GM10266 (cell line): Measurements from ENCODE around the gene MYO18B.

Experiments used
- DNase-seq: peaks from one replicate; pipeline ENCODE4 v3.0.0; 2012; ENCODE audit errors: extremely low spot score
- TF ChIP-seq, protein P1 (sequence below): IDR thresholded peaks from 2 replicates; pipeline ENCODE4 v1.5.1; 2012; ENCODE audit warnings: mild to moderate bottlenecking, low read depth; ENCODE audit not compliant: control insufficient read depth, insufficient read depth; ENCODE audit errors: missing control alignments

Gene MYO18B

DNA sequence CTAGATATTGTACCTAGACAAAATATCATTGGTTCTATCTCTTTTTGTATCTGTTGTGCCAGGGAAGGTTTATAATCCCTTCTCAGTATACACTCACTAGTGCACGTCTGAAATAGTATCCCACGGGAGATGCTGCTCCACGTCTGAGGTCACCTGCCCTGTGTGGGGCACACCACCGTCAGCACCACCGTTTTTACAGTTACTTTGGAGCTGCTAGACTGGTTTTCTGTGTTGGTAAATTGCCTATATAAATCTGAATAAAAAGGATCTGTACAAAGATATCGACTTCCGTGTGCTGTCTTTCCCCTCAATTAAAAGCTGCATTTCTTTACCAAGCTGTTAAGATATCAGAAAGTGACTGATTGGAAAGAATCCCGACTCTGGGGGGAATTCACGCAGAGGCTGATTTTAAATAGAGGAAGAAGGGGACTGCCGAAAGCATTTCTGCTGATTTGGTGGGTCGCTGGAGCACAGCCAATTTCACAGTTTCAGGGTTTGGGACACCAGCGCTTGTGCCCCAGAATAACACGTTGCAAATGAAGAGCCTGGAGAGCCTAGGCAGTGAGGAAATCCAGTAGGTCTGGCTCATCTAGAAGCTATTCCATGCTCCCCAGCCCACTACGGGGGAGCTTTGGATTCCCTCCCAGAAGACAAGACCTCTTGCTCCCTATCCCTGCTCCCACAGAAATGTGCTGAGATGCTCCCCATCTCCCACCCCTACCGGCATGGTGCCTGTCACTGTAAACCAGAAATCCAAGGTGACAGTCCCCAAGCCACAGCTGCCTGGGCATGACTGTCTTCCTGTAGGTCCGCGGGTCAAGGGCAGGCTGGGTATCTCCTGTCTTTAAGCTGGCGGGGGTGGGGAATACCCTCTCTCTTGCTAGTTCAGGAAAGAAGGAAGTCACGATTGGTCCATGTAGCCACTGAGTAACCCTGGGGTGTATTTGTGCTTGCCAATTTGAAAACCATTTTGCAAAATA lies 12.7 kb upstream of the MYO18B start:
- TF ChIP-seq, protein P1, sequence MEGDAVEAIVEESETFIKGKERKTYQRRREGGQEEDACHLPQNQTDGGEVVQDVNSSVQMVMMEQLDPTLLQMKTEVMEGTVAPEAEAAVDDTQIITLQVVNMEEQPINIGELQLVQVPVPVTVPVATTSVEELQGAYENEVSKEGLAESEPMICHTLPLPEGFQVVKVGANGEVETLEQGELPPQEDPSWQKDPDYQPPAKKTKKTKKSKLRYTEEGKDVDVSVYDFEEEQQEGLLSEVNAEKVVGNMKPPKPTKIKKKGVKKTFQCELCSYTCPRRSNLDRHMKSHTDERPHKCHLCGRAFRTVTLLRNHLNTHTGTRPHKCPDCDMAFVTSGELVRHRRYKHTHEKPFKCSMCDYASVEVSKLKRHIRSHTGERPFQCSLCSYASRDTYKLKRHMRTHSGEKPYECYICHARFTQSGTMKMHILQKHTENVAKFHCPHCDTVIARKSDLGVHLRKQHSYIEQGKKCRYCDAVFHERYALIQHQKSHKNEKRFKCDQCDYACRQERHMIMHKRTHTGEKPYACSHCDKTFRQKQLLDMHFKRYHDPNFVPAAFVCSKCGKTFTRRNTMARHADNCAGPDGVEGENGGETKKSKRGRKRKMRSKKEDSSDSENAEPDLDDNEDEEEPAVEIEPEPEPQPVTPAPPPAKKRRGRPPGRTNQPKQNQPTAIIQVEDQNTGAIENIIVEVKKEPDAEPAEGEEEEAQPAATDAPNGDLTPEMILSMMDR = no peak
- no peak for DNase-seq

DNA sequence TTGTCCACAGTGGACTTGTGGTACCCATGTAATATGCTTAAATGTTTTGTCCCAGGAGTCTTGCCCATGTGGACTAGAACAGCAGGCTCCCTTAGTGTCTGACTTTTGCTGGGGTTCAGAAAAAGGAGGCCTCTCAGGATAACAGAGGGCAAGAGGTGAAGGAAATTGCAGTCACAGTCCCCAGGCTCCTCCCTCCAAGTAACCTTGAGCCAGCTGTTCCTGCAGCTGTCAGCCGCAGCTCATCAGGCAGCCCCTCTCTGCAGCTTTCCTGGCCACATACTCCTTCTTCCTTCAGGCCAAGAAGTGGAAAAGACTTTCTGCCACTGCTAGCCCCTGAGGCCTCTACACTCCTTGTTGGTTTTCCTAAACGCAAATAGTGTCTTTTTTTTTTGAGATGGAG lies 6.3 kb upstream of the MYO18B start:
- no peak for DNase-seq
- TF ChIP-seq, protein P1 = no peak

DNA sequence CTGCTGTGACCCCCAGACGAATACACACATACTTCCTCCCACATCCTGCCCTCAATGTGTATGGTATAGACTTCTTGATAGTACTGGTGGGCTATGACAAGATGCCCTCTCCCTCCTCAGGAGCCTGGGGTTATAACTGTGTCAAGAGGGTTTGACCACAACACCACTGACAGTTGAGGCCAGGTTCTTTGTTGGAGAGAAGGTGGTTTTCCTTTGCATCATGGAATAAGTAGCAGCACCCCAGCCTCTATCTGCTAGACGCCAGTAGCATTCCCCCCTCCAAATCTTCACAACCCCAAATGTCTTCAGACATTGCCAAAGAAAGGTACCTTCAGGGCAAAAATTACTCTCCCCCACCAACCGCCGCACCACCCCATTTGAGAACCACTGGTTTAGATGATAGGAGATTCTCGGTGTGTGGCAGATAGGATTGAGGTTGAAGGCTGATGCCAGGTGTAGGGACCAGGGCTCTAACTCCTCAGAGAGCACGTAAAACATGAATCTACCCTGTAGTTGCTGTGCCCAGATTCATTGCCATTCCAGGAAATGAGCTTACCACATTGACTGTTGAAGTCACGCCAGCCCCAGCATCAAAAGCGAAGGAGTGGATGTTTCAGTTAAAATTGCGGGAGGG lies 5.5 kb upstream of the MYO18B start:
- DNase-seq = no peak

DNA sequence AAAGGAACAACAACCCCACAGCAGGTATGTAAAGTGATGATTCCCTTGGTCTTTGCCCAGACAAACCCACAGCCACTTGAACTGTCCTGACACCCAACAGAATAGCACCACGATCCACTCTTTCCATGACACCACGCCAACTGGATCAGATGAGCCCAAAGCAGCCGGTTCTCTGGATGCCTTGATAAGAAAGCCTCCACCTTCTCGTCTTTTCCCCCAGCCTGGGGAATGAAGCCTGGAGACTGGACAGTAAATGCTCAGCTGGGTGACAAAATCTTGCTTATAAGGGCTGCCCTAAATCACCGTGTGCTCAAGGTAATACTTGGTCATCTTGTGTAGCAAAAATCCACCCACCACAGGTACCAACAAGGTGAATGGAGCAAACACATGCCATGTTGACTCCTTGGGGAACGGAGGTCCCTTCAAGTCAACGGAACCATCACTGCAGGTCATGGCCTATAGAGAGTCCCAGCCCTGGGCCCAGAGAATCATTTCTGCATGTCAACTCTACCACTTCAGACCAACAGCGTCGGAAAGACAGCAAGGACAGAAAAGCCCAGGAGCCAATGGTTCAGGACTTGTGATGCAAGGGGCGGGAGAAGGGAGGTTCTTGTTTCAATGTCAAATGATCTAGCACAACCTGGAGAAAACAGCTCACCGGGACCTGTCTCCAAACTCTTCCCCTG lies 2.2 kb upstream of the MYO18B start:
- DNase-seq = no peak
- TF ChIP-seq, protein P1 = no peak

More for the DNA sequence above, 5.5 kb upstream of the MYO18B start:
- TF ChIP-seq, protein P1 = no peak

DNA sequence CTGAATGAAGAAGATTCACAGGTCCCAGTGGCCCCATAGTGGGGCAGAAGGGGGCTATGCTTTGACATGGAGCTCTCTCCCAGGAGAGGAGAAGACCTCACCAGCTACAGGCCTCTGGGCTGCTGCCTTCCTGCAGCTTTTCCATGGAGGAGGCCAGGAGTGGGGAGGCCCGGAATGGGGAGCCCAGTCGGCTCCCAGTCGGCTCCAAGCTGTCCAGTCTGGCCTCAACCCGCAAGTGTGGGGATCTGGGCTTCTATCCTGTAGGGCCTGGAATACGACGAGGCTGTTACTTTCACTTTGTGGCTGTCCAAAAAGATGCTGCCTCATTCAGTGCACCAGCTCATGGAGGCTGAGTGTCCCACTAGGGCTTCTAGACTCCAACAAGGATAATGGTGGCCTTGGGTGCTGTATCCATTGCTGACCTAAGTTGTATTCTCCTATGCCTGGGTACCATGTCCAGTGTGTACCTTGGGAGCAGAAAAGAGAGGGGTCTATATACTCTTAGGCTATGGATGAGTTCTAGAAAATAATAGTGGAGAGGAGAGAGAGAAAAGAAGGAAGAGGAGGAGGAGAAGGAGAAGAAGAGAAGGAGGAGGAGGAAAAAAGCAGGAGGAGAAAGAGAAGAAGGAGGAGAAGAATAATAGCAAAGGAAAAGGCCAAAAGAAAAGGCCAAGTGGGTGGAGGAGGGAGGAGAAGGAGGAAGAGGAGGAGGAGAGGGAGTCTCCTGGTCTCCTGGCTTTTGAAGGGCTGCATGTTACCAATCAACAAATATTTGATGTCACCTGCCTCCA lies 1.1 kb downstream of the MYO18B start:
- no peak for DNase-seq
- TF ChIP-seq, protein P1 = no peak

DNA sequence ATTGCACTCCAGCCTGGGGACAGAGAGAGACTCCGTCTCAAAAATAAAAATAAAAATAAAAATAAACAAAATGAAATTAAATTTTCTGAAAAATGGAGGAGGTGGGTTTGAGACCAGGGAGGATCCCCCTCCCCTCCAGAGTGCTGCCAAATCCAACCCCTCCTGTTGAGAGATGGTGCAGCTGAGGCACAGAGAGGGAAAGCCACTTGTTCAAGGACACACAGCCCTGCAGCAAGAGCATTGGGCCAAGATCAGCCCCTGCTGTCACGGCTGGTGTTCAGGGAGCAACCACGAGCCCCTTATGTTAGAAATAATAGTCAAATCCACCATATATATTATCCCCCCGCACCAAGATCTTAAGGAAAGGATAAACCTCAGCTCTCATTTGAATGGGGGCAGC lies 2.7 kb downstream of the MYO18B start:
- no peak for DNase-seq
- TF ChIP-seq, protein P1 = no peak
